ENCODE data around the gene VAV1. TPM values are rescaled to one million over a fixed set of nuclear protein-coding genes. Genes with fewer than 3 reads are reported as not detected.

Gene VAV1
- total and polyA plus RNA-seq, 2 donors (not counting 1 experiment from before 2014, with no cell fraction given) = 62.7 to 98.8 TPM

- Histone ChIP-seq H3K27ac (ENCODE audit: low read length in 2 of 2) (peak overlapping the region; percentile 4 to 65), H3K4me1 (ENCODE audit: control insufficient read depth in 2 of 2, insufficient read depth in 2 of 2, low read length in 2 of 2) (peaks cover 30 to 59% of the 10 kb centered on the region in 2 donors), H3K9me3 (ENCODE audit: control extremely low read depth in 1 of 3, control insufficient read depth in 2 of 3, insufficient read depth in 1 of 3, low read length in 2 of 3) (no peaks in the 10 kb centered on the region), H3K79me2 (ENCODE audit: control insufficient read depth, insufficient read depth, low read length) (peaks cover 96% of the 10 kb centered on the region), H2AFZ (ENCODE audit: insufficient read depth, low read depth, low read length, poor library complexity, severe bottlenecking) (no peak overlapping the region), H3K9ac (ENCODE audit: low read length) (no peak overlapping the region), H3K27me3 (replicated peaks in 1 of 4; ENCODE audit: control extremely low read depth in 1 of 4, control insufficient read depth in 3 of 4, insufficient read depth in 4 of 4, low read length in 3 of 4) (no peaks in the 10 kb centered on the region), H3K36me3 (replicated peaks in 1 of 2; ENCODE audit: control extremely low read depth in 1 of 2, control insufficient read depth in 1 of 2, extremely low read depth in 1 of 2, insufficient read depth in 2 of 2, low read length in 1 of 2) (peaks cover 3 to 49% of the 10 kb centered on the region in 2 experiments), H3K4me2 (replicated peaks; ENCODE audit: low read depth, low read length, poor library complexity, severe bottlenecking) (peak overlapping the region; percentile 43), H3K4me3 (ENCODE audit: control extremely low read depth in 1 of 5, extremely low read depth in 1 of 5, insufficient read depth in 1 of 5, low read depth in 2 of 5, low read length in 4 of 5) (no peak overlapping the region), H4K20me1 (ENCODE audit: control insufficient read depth, insufficient read depth, low read length, poor library complexity, severe bottlenecking) (peaks cover 85% of the 10 kb centered on the region)
- ChIA-PET POLR2A (interaction anchor here (2.5 kb wide), 1 partner anchor 23 kb away, joined by 6 read pairs; no protein-coding TSS in a partner anchor), CTCF (interaction anchor here (0.7 kb wide), 1 partner anchor 66 kb away, joined by 3 read pairs; no protein-coding TSS in a partner anchor)
- Mint-ChIP-seq H3K27ac (peak overlapping the region; percentile 77), H3K9me3 (ENCODE audit: insufficient read depth) (no peaks in the 10 kb centered on the region), H3K4me3 (no peak overlapping the region), H3K27me3 (no peaks in the 10 kb centered on the region), H3K4me1 (peaks cover 56% of the 10 kb centered on the region)
- 57% methylated on average over 4 of the region's 4 CpGs for WGBS (ENCODE audit: insufficient coverage)
- DNase-seq (no peak), ATAC-seq (ENCODE audit: low read depth) (no peak)
- intact Hi-C loops (cut with micrococcal nuclease) = loop anchor here (10.0 kb wide), 1 partner anchor 566 kb away; the partner anchor contains the start of gene ARHGEF18
- no peak for TF ChIP-seq CTCF (IDR thresholded peaks at IDR 0.05)
- no peak for TF ChIP-seq EZH2 (IDR thresholded peaks at IDR 0.05; ENCODE audit: borderline replicate concordance, insufficient read depth, low read depth, low read length, poor library complexity, severe bottlenecking)
These were observed 5.9 kb downstream of the VAV1 start for GRCh38 chr19:6778386-6778785.

- H3K4me3 Mint-ChIP-seq = no peak overlapping the region
- CTCF ChIA-PET = interaction anchor here (0.7 kb wide), 1 partner anchor 65 kb away, joined by 3 read pairs; no protein-coding TSS in a partner anchor
- ATAC-seq (ENCODE audit: low read depth) = no peak
These were observed 6.7 kb downstream of the VAV1 start for GRCh38 chr19:6779206-6779605.

More at GRCh38 chr19:6779206-6779605, 6.7 kb downstream of the VAV1 start:
- Mint-ChIP-seq H3K4me1 (peaks cover 54% of the 10 kb centered on the region), H3K9me3 (ENCODE audit: insufficient read depth) (no peaks in the 10 kb centered on the region), H3K27ac (peak overlapping the region; percentile 53), H3K27me3 (no peaks in the 10 kb centered on the region)
- 100% methylated on average over 1 of the region's 4 CpGs for WGBS (ENCODE audit: insufficient coverage)
- Histone ChIP-seq H3K79me2 (ENCODE audit: control insufficient read depth, insufficient read depth, low read length) (peaks cover 97% of the 10 kb centered on the region), H3K9ac (ENCODE audit: low read length) (no peak overlapping the region), H3K4me1 (ENCODE audit: control insufficient read depth in 2 of 2, insufficient read depth in 2 of 2, low read length in 2 of 2) (peaks cover 30 to 54% of the 10 kb centered on the region in 2 donors), H2AFZ (ENCODE audit: insufficient read depth, low read depth, low read length, poor library complexity, severe bottlenecking) (no peak overlapping the region), H3K9me3 (ENCODE audit: control extremely low read depth in 1 of 3, control insufficient read depth in 2 of 3, insufficient read depth in 1 of 3, low read length in 2 of 3) (no peaks in the 10 kb centered on the region), H3K27me3 (replicated peaks in 1 of 4; ENCODE audit: control extremely low read depth in 1 of 4, control insufficient read depth in 3 of 4, insufficient read depth in 4 of 4, low read length in 3 of 4) (no peaks in the 10 kb centered on the region), H3K4me3 (ENCODE audit: control extremely low read depth in 1 of 5, extremely low read depth in 1 of 5, insufficient read depth in 1 of 5, low read depth in 2 of 5, low read length in 4 of 5) (no peak overlapping the region), H4K20me1 (ENCODE audit: control insufficient read depth, insufficient read depth, low read length, poor library complexity, severe bottlenecking) (peaks cover 87% of the 10 kb centered on the region), H3K27ac (ENCODE audit: low read length in 2 of 2) (peak overlapping the region in 1 of 2 donors; percentile 30), H3K36me3 (replicated peaks in 1 of 2; ENCODE audit: control extremely low read depth in 1 of 2, control insufficient read depth in 1 of 2, extremely low read depth in 1 of 2, insufficient read depth in 2 of 2, low read length in 1 of 2) (peaks cover 3 to 49% of the 10 kb centered on the region in 2 experiments), H3K4me2 (replicated peaks; ENCODE audit: low read depth, low read length, poor library complexity, severe bottlenecking) (no peak overlapping the region)
- TF ChIP-seq CTCF (IDR thresholded peaks at IDR 0.05) (no peak), EZH2 (IDR thresholded peaks at IDR 0.05; ENCODE audit: borderline replicate concordance, insufficient read depth, low read depth, low read length, poor library complexity, severe bottlenecking) (no peak)
- no peak for DNase-seq
- POLR2A ChIA-PET = interaction anchor here (2.5 kb wide), 1 partner anchor 22 kb away, joined by 6 read pairs; no protein-coding TSS in a partner anchor
- intact Hi-C loops (cut with micrococcal nuclease) = loop anchor here (10.0 kb wide), 1 partner anchor 566 kb away; the partner anchor contains the start of gene ARHGEF18
